B cell (primary cell): ENCODE results near the gene TSN. TPM values are rescaled to one million over a fixed set of nuclear protein-coding genes. Genes with fewer than 3 reads are reported as not detected.

Source experiments
- ATAC-seq: fragments of 200-7000 bp; cut with Tn5 transposase; one replicate; pipeline ENCODE4 v1.10.0; 2021; ENCODE audit warnings: low read depth, mild to moderate bottlenecking, moderate number of reproducible peaks, moderate library complexity
- CTCF ChIA-PET: fragments of 350-600 bp; sonication (Branson Sonifier 250); formaldehyde crosslinking; loops from one replicate; lab custom pipeline; 2021; ENCODE audit warnings: antibody characterized with exemption, inconsistent platforms; lab: Charles Lee
- POLR2A ChIA-PET: fragments of 350-600 bp; sonication (Branson Sonifier 250); formaldehyde crosslinking; loops from one replicate; lab custom pipeline; 2021; ENCODE audit warnings: antibody characterized with exemption; lab: Charles Lee
- DNase-seq: peaks from one replicate; pipeline ENCODE4 v3.0.0; 2013
- H2AFZ ChIP-seq: 2 replicates; pipeline ENCODE4 v1.6.1; 2012; ENCODE audit warnings: mild to moderate bottlenecking, low read depth, low read length; ENCODE audit not compliant: insufficient read depth, poor library complexity, severe bottlenecking
- H3K27ac ChIP-seq, 2 donors: 1 replicate in 1 of 2; 2 replicates in 1 of 2; pipeline ENCODE4 v1.5.1; 2012 to 2013; ENCODE audit warnings: low read length in 2 of 2, mild to moderate bottlenecking in 2 of 2, moderate library complexity in 1 of 2
- H3K27me3 ChIP-seq, 4 experiments: fragments of 200-600 bp in 1 of 4; sonication (generic) in 1 of 4; replicated peaks in 1 of 4; 1 replicate in 2 of 4; 2 replicates in 2 of 4; pipeline versions ENCODE4 v1.6.1 to v1.7.0; 2013 to 2016; ENCODE audit warnings: low read length in 3 of 4, mild to moderate bottlenecking in 2 of 4, mixed read lengths in 1 of 4, moderate library complexity in 1 of 4; ENCODE audit not compliant: insufficient read depth in 4 of 4, control insufficient read depth in 3 of 4; ENCODE audit errors: control extremely low read depth in 1 of 4
- H3K36me3 ChIP-seq, 2 experiments: replicated peaks in 1 of 2; 1 replicate in 1 of 2; 2 replicates in 1 of 2; pipeline versions ENCODE4 v1.6.1 to v1.7.1; 2013; ENCODE audit warnings: low read length in 1 of 2; ENCODE audit not compliant: insufficient read depth in 2 of 2, control insufficient read depth in 1 of 2; ENCODE audit errors: control extremely low read depth in 1 of 2, extremely low read depth in 1 of 2
- H3K4me1 ChIP-seq, 2 donors: fragments of 200-600 bp in 1 of 2; sonication (generic) in 1 of 2; 1 replicate in 1 of 2; 2 replicates in 1 of 2; pipeline versions ENCODE4 v1.5.1 to v1.6.1; 2013 to 2017; ENCODE audit warnings: low read length in 2 of 2; ENCODE audit not compliant: control insufficient read depth in 2 of 2, insufficient read depth in 2 of 2
- H3K4me2 ChIP-seq: replicated peaks from 2 replicates; pipeline ENCODE3; 2012; ENCODE audit warnings: mild to moderate bottlenecking, low read depth, low read length; ENCODE audit not compliant: poor library complexity, severe bottlenecking
- H3K4me3 ChIP-seq, 5 experiments: fragments of 200-600 bp in 1 of 5; sonication (generic) in 1 of 5; 1 replicate in 3 of 5; 2 replicates in 2 of 5; pipeline versions ENCODE4 v1.5.1 to v1.7.0; 2011 to 2016; ENCODE audit warnings: low read length in 4 of 5, mild to moderate bottlenecking in 4 of 5, low read depth in 2 of 5, control low read depth in 1 of 5, moderate library complexity in 1 of 5; ENCODE audit not compliant: insufficient read depth in 1 of 5; ENCODE audit errors: control extremely low read depth in 1 of 5, extremely low read depth in 1 of 5
- H3K79me2 ChIP-seq: fragments of 200-600 bp; sonication (generic); one replicate; pipeline ENCODE4 v1.6.0; 2016; ENCODE audit warnings: low read length; ENCODE audit not compliant: control insufficient read depth, insufficient read depth
- H3K9ac ChIP-seq: fragments of 200-600 bp; sonication (generic); 2 replicates; pipeline ENCODE4 v1.6.1; 2017; ENCODE audit warnings: mild to moderate bottlenecking, low read length, moderate library complexity
- H3K9me3 ChIP-seq, 3 donors: one replicate each; pipeline versions ENCODE4 v1.6.1 to v1.7.1; 2013; ENCODE audit warnings: low read length in 2 of 3; ENCODE audit not compliant: control insufficient read depth in 2 of 3, insufficient read depth in 1 of 3; ENCODE audit errors: control extremely low read depth in 1 of 3
- H4K20me1 ChIP-seq: 2 replicates; pipeline ENCODE4 v1.6.0; 2012; ENCODE audit warnings: mild to moderate bottlenecking, low read length; ENCODE audit not compliant: insufficient read depth, control insufficient read depth, poor library complexity, severe bottlenecking
- H3K27ac Mint-ChIP-seq: one replicate; pipeline ENCODE4 v1.8.0; 2021; ENCODE audit warnings: mixed read lengths
- H3K27me3 Mint-ChIP-seq: one replicate; pipeline ENCODE4 v1.8.0; 2021; ENCODE audit warnings: mixed read lengths
- H3K4me1 Mint-ChIP-seq: one replicate; pipeline ENCODE4 v1.8.0; 2021; ENCODE audit warnings: mixed read lengths
- H3K4me3 Mint-ChIP-seq: one replicate; pipeline ENCODE4 v1.8.0; 2021; ENCODE audit warnings: mixed read lengths
- H3K9me3 Mint-ChIP-seq: one replicate; pipeline ENCODE4 v1.8.0; 2022; ENCODE audit warnings: mixed read lengths; ENCODE audit not compliant: insufficient read depth
- CTCF ChIP-seq: fragments of 200-600 bp; IDR thresholded peaks from one replicate; pipeline ENCODE4 v1.8.0; 2022; ENCODE audit warnings: antibody characterized with exemption, mild to moderate bottlenecking
- EZH2 ChIP-seq: IDR thresholded peaks from 2 replicates; pipeline ENCODE4 v1.6.1; 2012; ENCODE audit warnings: borderline replicate concordance, low read depth, mild to moderate bottlenecking, moderate library complexity, low read length; ENCODE audit not compliant: insufficient read depth, poor library complexity, severe bottlenecking
- WGBS: methylation state at CpG from one replicate; pipeline ENCODE4 v1.1.5; 2013; ENCODE audit warnings: missing lambda C conversion rate; ENCODE audit not compliant: insufficient coverage; 5-methylcytosine and 5-hydroxymethylcytosine counted together
- intact Hi-C: fragments of 100-400 bp; cut with micrococcal nuclease; formaldehyde crosslinking; loops from one replicate; pipeline ENCODE4 v1.10.0; 2022
- polyA plus RNA-seq: library from polyadenylated mRNA; depleted of rRNA; stranded (reverse); fragments of >200 nt; gene quantifications from 2 replicates; pipeline ENCODE4 v1.2.3, GENCODE V29; 2012
- total RNA-seq, 2 donors: library from RNA; stranded (reverse); fragments of 120-200 nt in 1 of 2; gene quantifications; 1 replicate in 1 of 2; 2 replicates in 1 of 2; pipeline versions ENCODE4 v1.2.3 to v1.2.4, GENCODE V29; 2013 to 2022

Gene TSN
- total and polyA plus RNA-seq, 2 donors (not counting 1 experiment from before 2014, with no cell fraction given): 10.8 to 43.4 TPM

- Histone ChIP-seq H3K27ac (no peak overlapping the region), H3K79me2 (no peaks in the 10 kb centered on the region), H3K9ac (no peak overlapping the region), H2AFZ (no peak overlapping the region), H3K9me3 (no peaks in the 10 kb centered on the region), H3K4me3 (no peak overlapping the region), H3K4me2 (no peak overlapping the region), H3K36me3 (no peaks in the 10 kb centered on the region), H4K20me1 (no peaks in the 10 kb centered on the region), H3K27me3 (peaks cover 0 to 6% (median 2%) of the 10 kb centered on the region in 4 experiments), H3K4me1 (no peaks in the 10 kb centered on the region)
- intact Hi-C loops: no loop called here
- ATAC-seq (no peak), DNase-seq (no peak)
- ChIA-PET CTCF (no interaction called here), POLR2A (no interaction called here)
- TF ChIP-seq CTCF (no peak), EZH2 (no peak)
- H3K9me3 Mint-ChIP-seq: no peaks in the 10 kb centered on the region
- peaks cover 41% of the 10 kb centered on the region for H3K27me3 Mint-ChIP-seq
- H3K4me1 Mint-ChIP-seq: no peaks in the 10 kb centered on the region
- H3K27ac Mint-ChIP-seq: no peak overlapping the region
- no peak overlapping the region for H3K4me3 Mint-ChIP-seq
- 100% methylated on average over 1 of the region's 6 CpGs for WGBS
Observed at GRCh38 chr2:121794233-121794632, 38.8 kb downstream of the TSN start.

GRCh38 chr2:121796239-121796638 lies 40.8 kb downstream of the TSN start:
- H3K36me3 ChIP-seq: no peaks in the 10 kb centered on the region
- H3K79me2 ChIP-seq: no peaks in the 10 kb centered on the region
- no peak overlapping the region for H3K27ac Mint-ChIP-seq
- WGBS: 100% methylated on average over 4 of the region's 4 CpGs
- H3K9ac ChIP-seq: no peak overlapping the region
- H3K27me3 Mint-ChIP-seq: peaks cover 29% of the 10 kb centered on the region
- H2AFZ ChIP-seq: no peak overlapping the region
- no peak overlapping the region for H3K4me3 ChIP-seq
- peaks cover 0 to 7% (median under 1%) of the 10 kb centered on the region in 3 donors for H3K9me3 ChIP-seq
- no peaks in the 10 kb centered on the region for H4K20me1 ChIP-seq
- H3K4me1 Mint-ChIP-seq: no peaks in the 10 kb centered on the region
- H3K4me3 Mint-ChIP-seq: no peak overlapping the region
- no peaks in the 10 kb centered on the region for H3K9me3 Mint-ChIP-seq
- TF ChIP-seq EZH2 (no peak), CTCF (no peak)
- DNase-seq (no peak), ATAC-seq (no peak)
- POLR2A ChIA-PET: no interaction called here
- intact Hi-C loops: no loop called here
- no peak overlapping the region for H3K27ac ChIP-seq
- H3K27me3 ChIP-seq: no peaks in the 10 kb centered on the region
- H3K4me1 ChIP-seq: no peaks in the 10 kb centered on the region
- no peak overlapping the region for H3K4me2 ChIP-seq
- CTCF ChIA-PET: no interaction called here
